Measurements from ENCODE around the gene STAB1.

The STAB1 gene

GRCh38 chr3:52537165-52537620 is 42.1 kb downstream of the STAB1 start:
- H3K4me3 ChIP-seq (ENCODE audit: low read depth, low read length), result peak overlapping the region; percentile 94
- DNase-seq (ENCODE audit: low read depth), result no peak
- in situ Hi-C loops (cut with HindIII; ENCODE audit: low sequenced_read_pairs), result loop anchor here (5.0 kb wide), 1 partner anchor 35 kb away; no protein-coding TSS in a partner anchor
- no peak for TF ChIP-seq CTCF (IDR thresholded peaks at IDR 0.05; ENCODE audit: low read depth, low read length, missing control alignments)

- no peak for DNase-seq (ENCODE audit: low read depth)
- TF ChIP-seq CTCF (IDR thresholded peaks at IDR 0.05; ENCODE audit: low read depth, low read length, missing control alignments), result no peak
- in situ Hi-C loops (cut with HindIII; ENCODE audit: low sequenced_read_pairs), result loop anchor here (5.0 kb wide), 1 partner anchor 34 kb away; no protein-coding TSS in a partner anchor
- H3K4me3 ChIP-seq (ENCODE audit: low read depth, low read length), result peak overlapping the region; percentile 94
Observed at GRCh38 chr3:52537726-52538421, 42.7 kb downstream of the STAB1 start.

GRCh38 chr3:52539010-52539653 is 44.0 kb downstream of the STAB1 start:
- DNase-seq (ENCODE audit: low read depth), result no peak
- no peak for TF ChIP-seq CTCF (IDR thresholded peaks at IDR 0.05; ENCODE audit: low read depth, low read length, missing control alignments)
- in situ Hi-C loops (cut with HindIII; ENCODE audit: low sequenced_read_pairs), result loop anchor here (5.0 kb wide), 1 partner anchor 33 kb away; no protein-coding TSS in a partner anchor
- H3K4me3 ChIP-seq (ENCODE audit: low read depth, low read length), result no peak overlapping the region

- no peak for TF ChIP-seq CTCF (IDR thresholded peaks at IDR 0.05; ENCODE audit: low read depth, low read length, missing control alignments)
- in situ Hi-C loops (cut with HindIII; ENCODE audit: low sequenced_read_pairs), result no loop called here
- DNase-seq (ENCODE audit: low read depth), result no peak
- no peak overlapping the region for H3K4me3 ChIP-seq (ENCODE audit: low read depth, low read length)
Observed at GRCh38 chr3:52541050-52541449, 45.9 kb downstream of the STAB1 start.

- no peak for TF ChIP-seq CTCF (IDR thresholded peaks at IDR 0.05; ENCODE audit: low read depth, low read length, missing control alignments)
- no peak overlapping the region for H3K4me3 ChIP-seq (ENCODE audit: low read depth, low read length)
- no peak for DNase-seq (ENCODE audit: low read depth)
- in situ Hi-C loops (cut with HindIII; ENCODE audit: low sequenced_read_pairs), result no loop called here
Observed at GRCh38 chr3:52544937-52545336, 49.8 kb downstream of the STAB1 start.

GRCh38 chr3:52546111-52546901 is 51.2 kb downstream of the STAB1 start:
- no peak overlapping the region for H3K4me3 ChIP-seq (ENCODE audit: low read depth, low read length)
- in situ Hi-C loops (cut with HindIII; ENCODE audit: low sequenced_read_pairs), result no loop called here
- no peak for DNase-seq (ENCODE audit: low read depth)
- TF ChIP-seq CTCF (IDR thresholded peaks at IDR 0.05; ENCODE audit: low read depth, low read length, missing control alignments), result no peak
